Measurements from ENCODE around the gene ERC2. TPM values are rescaled to one million over a fixed set of nuclear protein-coding genes. Genes with fewer than 3 reads are reported as not detected.
A peak's percentile ranks its signal among the peaks of the same experiment; 100 is the strongest.

Gene ERC2
- total RNA-seq, 1 donor from 2014 or later, result 7.4 TPM

GRCh38 chr3:55555873-55556618, 912.2 kb downstream of the ERC2 start:
- H3K79me2 ChIP-seq (ENCODE audit: insufficient read depth, low read length), result no peaks in the 10 kb centered on the region
- H3K9me3 ChIP-seq (ENCODE audit: insufficient read depth, low read depth, low read length), result no peaks in the 10 kb centered on the region
- Mint-ChIP-seq H3K27me3 (ENCODE audit: low read depth, unreplicated experiment) (no peaks in the 10 kb centered on the region), H3K9me3 (ENCODE audit: unreplicated experiment) (no peaks in the 10 kb centered on the region), H3K27ac (ENCODE audit: unreplicated experiment) (no peak overlapping the region), H3K4me3 (ENCODE audit: unreplicated experiment) (peak overlapping the region; percentile 23), H3K4me1 (ENCODE audit: low read depth, unreplicated experiment) (peaks cover 19% of the 10 kb centered on the region), H3K36me3 (ENCODE audit: low read depth, unreplicated experiment) (no peaks in the 10 kb centered on the region)
- H3K27ac ChIP-seq (ENCODE audit: low read depth, low read length), result no peak overlapping the region
- no peak for DNase-seq (ENCODE audit: low read depth)
- H3K4me3 ChIP-seq (ENCODE audit: insufficient read depth, low read depth, low read length), result no peak overlapping the region
- no peak for TF ChIP-seq EZH2 (IDR thresholded peaks at IDR 0.05; ENCODE audit: insufficient read depth, low read length)
- TF ChIP-seq CTCF (IDR thresholded peaks at IDR 0.05; ENCODE audit: insufficient read depth, low read depth, low read length), result no peak
- H3K4me1 ChIP-seq (ENCODE audit: insufficient read depth, low read length), result no peaks in the 10 kb centered on the region
- FAIRE-seq, result no peak
- H3K27me3 ChIP-seq (ENCODE audit: insufficient read depth, low read length), result no peaks in the 10 kb centered on the region
- no peaks in the 10 kb centered on the region for H3K36me3 ChIP-seq (ENCODE audit: insufficient read depth, low read length)
- no peak overlapping the region for H2AFZ ChIP-seq (ENCODE audit: low read depth, low read length)
- H3K4me2 ChIP-seq (ENCODE audit: low read length), result no peak overlapping the region
- no peaks in the 10 kb centered on the region for H4K20me1 ChIP-seq (ENCODE audit: insufficient read depth, low read length)
- no peak overlapping the region for H3K9ac ChIP-seq (ENCODE audit: low read length)

GRCh38 chr3:55554634-55555425, 913.4 kb downstream of the ERC2 start:
- Mint-ChIP-seq H3K36me3 (ENCODE audit: low read depth, unreplicated experiment) (no peaks in the 10 kb centered on the region), H3K4me1 (ENCODE audit: low read depth, unreplicated experiment) (peaks cover 19% of the 10 kb centered on the region), H3K27ac (ENCODE audit: unreplicated experiment) (no peak overlapping the region), H3K4me3 (ENCODE audit: unreplicated experiment) (no peak overlapping the region), H3K9me3 (ENCODE audit: unreplicated experiment) (no peaks in the 10 kb centered on the region), H3K27me3 (ENCODE audit: low read depth, unreplicated experiment) (no peaks in the 10 kb centered on the region)
- H3K79me2 ChIP-seq (ENCODE audit: insufficient read depth, low read length), result no peaks in the 10 kb centered on the region
- H3K4me1 ChIP-seq (ENCODE audit: insufficient read depth, low read length), result no peaks in the 10 kb centered on the region
- no peak overlapping the region for H2AFZ ChIP-seq (ENCODE audit: low read depth, low read length)
- no peaks in the 10 kb centered on the region for H3K36me3 ChIP-seq (ENCODE audit: insufficient read depth, low read length)
- H3K9ac ChIP-seq (ENCODE audit: low read length), result no peak overlapping the region
- no peak overlapping the region for H3K4me2 ChIP-seq (ENCODE audit: low read length)
- H4K20me1 ChIP-seq (ENCODE audit: insufficient read depth, low read length), result no peaks in the 10 kb centered on the region
- H3K27ac ChIP-seq (ENCODE audit: low read depth, low read length), result no peak overlapping the region
- TF ChIP-seq CTCF (IDR thresholded peaks at IDR 0.05; ENCODE audit: insufficient read depth, low read depth, low read length), result no peak
- no peak for TF ChIP-seq EZH2 (IDR thresholded peaks at IDR 0.05; ENCODE audit: insufficient read depth, low read length)
- no peak overlapping the region for H3K4me3 ChIP-seq (ENCODE audit: insufficient read depth, low read depth, low read length)
- no peaks in the 10 kb centered on the region for H3K27me3 ChIP-seq (ENCODE audit: insufficient read depth, low read length)
- DNase-seq (ENCODE audit: low read depth), result no peak
- no peak for FAIRE-seq
- no peaks in the 10 kb centered on the region for H3K9me3 ChIP-seq (ENCODE audit: insufficient read depth, low read depth, low read length)

All from astrocyte (in vitro differentiated cells and primary cell).